HK-2 (cell line): Measurements from ENCODE around the gene PFN1.
A peak's percentile ranks its signal among the peaks of the same experiment; 100 is the strongest.

Experiments used
- DNase-seq: peaks from one replicate; pipeline ENCODE4 v3.0.0-alpha.2; 2018; ENCODE audit not compliant: unreplicated experiment

PFN1 gene

GRCh38 chr17:4948166-4948930, at the start of gene PFN1:
TSS of gene PFN1 (minus strand) at chr17:4948530. CDS start at chr17:4948394, 136 bp downstream.
- DNase-seq: peak; percentile 87

- DNase-seq: peak; percentile 94
These were observed 49.1 kb upstream of the PFN1 start, which contains the start of the genes INCA1 and KIF1C for GRCh38 chr17:4997302-4998026. TSS of gene INCA1 (minus strand) at chr17:4997522. CDS start at chr17:4994437, 3,085 bp downstream. TSS of gene KIF1C (plus strand) at chr17:4997950. CDS start at chr17:5000247, 2,297 bp downstream.

- DNase-seq: no peak
These were observed 45.8 kb upstream of the PFN1 start for GRCh38 chr17:4994081-4994595.

- no peak for DNase-seq
These were observed 39.6 kb upstream of the PFN1 start for GRCh38 chr17:4987767-4988567.

GRCh38 chr17:4986951-4987766, 38.8 kb upstream of the PFN1 start, which contains the start of gene CAMTA2:
TSS of gene CAMTA2 (minus strand) at chr17:4987675. CDS start at chr17:4986222, 1,453 bp downstream.
- DNase-seq: peak; percentile 67

GRCh38 chr17:4986403-4986802, 38.1 kb upstream of the PFN1 start:
- DNase-seq: no peak

GRCh38 chr17:4982305-4982704, 34.0 kb upstream of the PFN1 start:
- DNase-seq: no peak

GRCh38 chr17:4980644-4981216, 32.4 kb upstream of the PFN1 start:
- DNase-seq: no peak

GRCh38 chr17:4978726-4979125, 30.4 kb upstream of the PFN1 start:
- no peak for DNase-seq

- DNase-seq: no peak
These were observed 25.9 kb upstream of the PFN1 start for GRCh38 chr17:4974115-4974670.

- DNase-seq: no peak
These were observed 25.2 kb upstream of the PFN1 start for GRCh38 chr17:4973256-4974114.

- no peak for DNase-seq
These were observed 24.4 kb upstream of the PFN1 start for GRCh38 chr17:4972752-4973151.

GRCh38 chr17:4972322-4972721, 24.0 kb upstream of the PFN1 start:
- no peak for DNase-seq

GRCh38 chr17:4971826-4972225, 23.5 kb upstream of the PFN1 start:
- DNase-seq: no peak

- no peak for DNase-seq
These were observed 21.9 kb upstream of the PFN1 start for GRCh38 chr17:4970273-4970672.

- peak; percentile 48 for DNase-seq
These were observed 21.3 kb upstream of the PFN1 start for GRCh38 chr17:4969551-4970173.

GRCh38 chr17:4969047-4969550, 20.8 kb upstream of the PFN1 start:
- peak; percentile 83 for DNase-seq

GRCh38 chr17:4968486-4969046, 20.2 kb upstream of the PFN1 start:
- peak; percentile 74 for DNase-seq
